ENCODE measurements around the gene LGR4.

Gene LGR4

GRCh38 chr11:27471589-27472397, 797 bp downstream of the LGR4 start:
- no peak for TF ChIP-seq CTCF (IDR thresholded peaks at IDR 0.05; ENCODE audit: low read depth, low read length, missing control alignments)
- peak overlapping the region; percentile 74 for H3K4me3 ChIP-seq (ENCODE audit: low read depth, low read length)
- no peak for DNase-seq (ENCODE audit: low read depth)

GRCh38 chr11:27470826-27471588, 1.6 kb downstream of the LGR4 start:
- peak overlapping the region; percentile 74 for H3K4me3 ChIP-seq (ENCODE audit: low read depth, low read length)
- DNase-seq (ENCODE audit: low read depth): no peak
- TF ChIP-seq CTCF (IDR thresholded peaks at IDR 0.05; ENCODE audit: low read depth, low read length, missing control alignments): no peak

GRCh38 chr11:27470166-27470565, 2.4 kb downstream of the LGR4 start:
- TF ChIP-seq CTCF (IDR thresholded peaks at IDR 0.05; ENCODE audit: low read depth, low read length, missing control alignments): no peak
- H3K4me3 ChIP-seq (ENCODE audit: low read depth, low read length): no peak overlapping the region
- no peak for DNase-seq (ENCODE audit: low read depth)

GRCh38 chr11:27468995-27469695, 3.4 kb downstream of the LGR4 start:
- DNase-seq (ENCODE audit: low read depth): no peak
- no peak for TF ChIP-seq CTCF (IDR thresholded peaks at IDR 0.05; ENCODE audit: low read depth, low read length, missing control alignments)
- H3K4me3 ChIP-seq (ENCODE audit: low read depth, low read length): peak overlapping the region; percentile 25; the same call in 1 of the 2 replicates

GRCh38 chr11:27468209-27468994, 4.2 kb downstream of the LGR4 start:
- DNase-seq (ENCODE audit: low read depth): no peak
- no peak overlapping the region; the same call in 1 of the 2 replicates for H3K4me3 ChIP-seq (ENCODE audit: low read depth, low read length)
- no peak for TF ChIP-seq CTCF (IDR thresholded peaks at IDR 0.05; ENCODE audit: low read depth, low read length, missing control alignments)

GRCh38 chr11:27467181-27467913, 5.2 kb downstream of the LGR4 start:
- TF ChIP-seq CTCF (IDR thresholded peaks at IDR 0.05; ENCODE audit: low read depth, low read length, missing control alignments): no peak
- no peak overlapping the region for H3K4me3 ChIP-seq (ENCODE audit: low read depth, low read length)
- no peak for DNase-seq (ENCODE audit: low read depth)
